Thyroid gland (tissue), 4 donors: Measurements from ENCODE around the gene TMEM266.

Source experiments
- CTCF ChIP-seq, 6 experiments: fragments of 200-600 bp in 3 of 6; fragments of 450-650 bp in 3 of 6; sonication (generic) in 3 of 6; IDR thresholded peaks; one replicate each; pipeline ENCODE4 v1.5.1; 2016 to 2019; ENCODE audit warnings: antibody characterized with exemption in 6 of 6, mild to moderate bottlenecking in 2 of 6, inconsistent platforms in 1 of 6, moderate library complexity in 1 of 6
- POLR2A ChIP-seq, 2 donors: fragments of 450-650 bp; IDR thresholded peaks; one replicate each; pipeline ENCODE4 v1.6.1; 2017; ENCODE audit warnings: antibody characterized with exemption in 2 of 2, mild to moderate bottlenecking in 2 of 2, moderate library complexity in 1 of 2

GRCh38 chr15:76010613-76011012 lies 49.2 kb upstream of the TMEM266 start:
- TF ChIP-seq CTCF (IDR thresholded peaks at IDR 0.05) (no peak), POLR2A (IDR thresholded peaks at IDR 0.05) (no peak)
